ENCODE measurements around the gene CAMK1.

CAMK1 gene

DNA sequence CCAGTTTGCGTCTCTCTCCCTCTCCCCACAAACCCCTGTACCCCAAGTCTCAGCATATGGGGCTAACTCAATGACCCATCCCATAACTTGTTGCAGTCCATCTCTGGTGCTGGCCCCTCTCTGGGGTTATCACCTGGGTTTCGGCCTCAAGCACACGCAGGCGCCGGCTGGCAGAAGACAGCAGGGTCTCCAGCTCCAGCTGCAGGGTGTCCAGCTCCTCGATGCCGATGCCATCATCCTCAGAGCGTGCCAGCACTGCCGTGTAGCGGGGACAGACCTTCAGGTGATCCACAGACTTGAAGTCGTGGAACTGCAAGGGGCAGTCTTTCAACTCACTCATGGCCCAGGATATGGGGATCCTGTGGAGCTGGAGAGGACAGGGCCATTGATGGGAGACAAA, 21.4 kb upstream of the CAMK1 start:
- TF ChIP-seq, protein P1, sequence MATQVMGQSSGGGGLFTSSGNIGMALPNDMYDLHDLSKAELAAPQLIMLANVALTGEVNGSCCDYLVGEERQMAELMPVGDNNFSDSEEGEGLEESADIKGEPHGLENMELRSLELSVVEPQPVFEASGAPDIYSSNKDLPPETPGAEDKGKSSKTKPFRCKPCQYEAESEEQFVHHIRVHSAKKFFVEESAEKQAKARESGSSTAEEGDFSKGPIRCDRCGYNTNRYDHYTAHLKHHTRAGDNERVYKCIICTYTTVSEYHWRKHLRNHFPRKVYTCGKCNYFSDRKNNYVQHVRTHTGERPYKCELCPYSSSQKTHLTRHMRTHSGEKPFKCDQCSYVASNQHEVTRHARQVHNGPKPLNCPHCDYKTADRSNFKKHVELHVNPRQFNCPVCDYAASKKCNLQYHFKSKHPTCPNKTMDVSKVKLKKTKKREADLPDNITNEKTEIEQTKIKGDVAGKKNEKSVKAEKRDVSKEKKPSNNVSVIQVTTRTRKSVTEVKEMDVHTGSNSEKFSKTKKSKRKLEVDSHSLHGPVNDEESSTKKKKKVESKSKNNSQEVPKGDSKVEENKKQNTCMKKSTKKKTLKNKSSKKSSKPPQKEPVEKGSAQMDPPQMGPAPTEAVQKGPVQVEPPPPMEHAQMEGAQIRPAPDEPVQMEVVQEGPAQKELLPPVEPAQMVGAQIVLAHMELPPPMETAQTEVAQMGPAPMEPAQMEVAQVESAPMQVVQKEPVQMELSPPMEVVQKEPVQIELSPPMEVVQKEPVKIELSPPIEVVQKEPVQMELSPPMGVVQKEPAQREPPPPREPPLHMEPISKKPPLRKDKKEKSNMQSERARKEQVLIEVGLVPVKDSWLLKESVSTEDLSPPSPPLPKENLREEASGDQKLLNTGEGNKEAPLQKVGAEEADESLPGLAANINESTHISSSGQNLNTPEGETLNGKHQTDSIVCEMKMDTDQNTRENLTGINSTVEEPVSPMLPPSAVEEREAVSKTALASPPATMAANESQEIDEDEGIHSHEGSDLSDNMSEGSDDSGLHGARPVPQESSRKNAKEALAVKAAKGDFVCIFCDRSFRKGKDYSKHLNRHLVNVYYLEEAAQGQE (IDR thresholded peaks at IDR 0.05; ENCODE audit: insufficient read depth in 1 of 2, low read depth in 2 of 2, low read length in 2 of 2) = no peak
- no peak for TF ChIP-seq FOXP2 (optimal IDR thresholded peaks at IDR 0.05; ENCODE audit: borderline replicate concordance, extremely low read depth, extremely low read length, insufficient read depth)
- TF ChIP-seq TAF1 (IDR thresholded peaks at IDR 0.05; ENCODE audit: borderline replicate concordance, insufficient read depth, low read length) = no peak
- no peak for TF ChIP-seq SIN3A (IDR thresholded peaks at IDR 0.05; ENCODE audit: borderline replicate concordance, insufficient read depth, low read length)
- no peak for TF ChIP-seq POLR2AphosphoS5 (IDR thresholded peaks at IDR 0.05; ENCODE audit: low read depth, low read length)

DNA sequence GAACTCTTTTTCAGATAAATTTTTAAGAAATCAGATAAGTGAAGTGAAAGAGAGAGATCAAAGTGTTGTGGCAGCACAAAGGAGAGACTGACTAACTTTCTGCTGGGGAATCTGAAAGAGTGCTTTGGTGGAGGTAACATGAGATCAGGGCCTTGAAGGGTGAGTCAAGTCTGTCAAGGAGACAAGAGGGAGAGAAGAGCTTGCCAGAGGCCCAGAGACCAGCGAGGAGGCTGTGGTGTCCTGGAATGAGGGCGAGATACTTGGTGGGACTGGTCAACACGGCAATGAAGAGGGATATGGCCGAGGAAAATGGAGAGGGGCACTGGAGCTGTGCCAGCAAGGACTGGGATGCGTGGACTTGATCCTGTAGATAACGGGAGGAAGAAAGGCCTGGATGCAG, 18.0 kb upstream of the CAMK1 start:
- TF ChIP-seq TAF1 (IDR thresholded peaks at IDR 0.05; ENCODE audit: borderline replicate concordance, insufficient read depth, low read length) = no peak
- TF ChIP-seq SIN3A (IDR thresholded peaks at IDR 0.05; ENCODE audit: borderline replicate concordance, insufficient read depth, low read length) = no peak
- TF ChIP-seq POLR2AphosphoS5 (IDR thresholded peaks at IDR 0.05; ENCODE audit: low read depth, low read length) = no peak
- no peak for TF ChIP-seq FOXP2 (optimal IDR thresholded peaks at IDR 0.05; ENCODE audit: borderline replicate concordance, extremely low read depth, extremely low read length, insufficient read depth)
- TF ChIP-seq, protein P1 (IDR thresholded peaks at IDR 0.05; ENCODE audit: insufficient read depth in 1 of 2, low read depth in 2 of 2, low read length in 2 of 2) = no peak

DNA sequence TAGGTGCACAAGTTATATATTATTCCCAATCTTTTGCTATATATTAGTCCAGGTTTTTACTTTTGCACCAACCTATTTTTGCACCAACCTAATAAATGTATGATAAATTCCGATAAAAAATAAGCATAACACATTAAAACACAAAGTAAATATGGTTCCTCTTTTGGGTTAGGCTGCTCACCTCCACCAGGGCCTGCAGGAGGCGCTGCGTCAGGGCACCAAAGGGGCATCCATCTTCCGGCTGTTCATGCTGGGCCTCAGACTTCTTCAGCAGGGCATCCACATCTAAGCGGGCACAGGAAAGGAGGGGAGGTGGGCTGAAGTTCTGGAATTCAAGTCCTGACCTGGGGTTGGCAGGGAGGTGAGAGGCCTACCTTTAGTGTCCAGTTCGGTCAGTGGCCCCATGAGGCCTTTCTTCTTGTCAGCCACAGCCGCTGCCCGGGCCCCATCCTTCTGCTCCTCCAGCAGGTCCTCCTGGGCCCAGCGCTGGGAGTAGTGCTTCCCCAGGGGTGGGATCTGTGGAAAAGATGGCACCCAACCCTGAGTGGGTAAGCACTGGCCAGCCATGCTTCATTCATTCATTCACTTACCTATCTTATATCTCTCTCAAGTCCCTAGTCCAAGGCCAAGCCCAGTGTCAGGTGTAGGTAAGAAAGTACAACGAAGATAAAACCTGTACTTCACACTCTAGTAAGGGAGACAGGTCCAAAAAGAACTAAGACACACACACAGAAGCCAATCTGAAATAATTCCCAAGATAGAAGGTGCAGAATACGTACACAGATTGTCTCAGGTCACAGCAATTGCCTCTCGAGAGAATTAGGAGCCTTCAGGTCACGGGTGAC, 17.3 kb upstream of the CAMK1 start:
- TF ChIP-seq, protein P1 (IDR thresholded peaks at IDR 0.05; ENCODE audit: insufficient read depth in 1 of 2, low read depth in 2 of 2, low read length in 2 of 2) = no peak
- no peak for TF ChIP-seq SIN3A (IDR thresholded peaks at IDR 0.05; ENCODE audit: borderline replicate concordance, insufficient read depth, low read length)
- TF ChIP-seq POLR2AphosphoS5 (IDR thresholded peaks at IDR 0.05; ENCODE audit: low read depth, low read length) = no peak
- TF ChIP-seq FOXP2 (optimal IDR thresholded peaks at IDR 0.05; ENCODE audit: borderline replicate concordance, extremely low read depth, extremely low read length, insufficient read depth) = no peak
- TF ChIP-seq TAF1 (IDR thresholded peaks at IDR 0.05; ENCODE audit: borderline replicate concordance, insufficient read depth, low read length) = no peak

DNA sequence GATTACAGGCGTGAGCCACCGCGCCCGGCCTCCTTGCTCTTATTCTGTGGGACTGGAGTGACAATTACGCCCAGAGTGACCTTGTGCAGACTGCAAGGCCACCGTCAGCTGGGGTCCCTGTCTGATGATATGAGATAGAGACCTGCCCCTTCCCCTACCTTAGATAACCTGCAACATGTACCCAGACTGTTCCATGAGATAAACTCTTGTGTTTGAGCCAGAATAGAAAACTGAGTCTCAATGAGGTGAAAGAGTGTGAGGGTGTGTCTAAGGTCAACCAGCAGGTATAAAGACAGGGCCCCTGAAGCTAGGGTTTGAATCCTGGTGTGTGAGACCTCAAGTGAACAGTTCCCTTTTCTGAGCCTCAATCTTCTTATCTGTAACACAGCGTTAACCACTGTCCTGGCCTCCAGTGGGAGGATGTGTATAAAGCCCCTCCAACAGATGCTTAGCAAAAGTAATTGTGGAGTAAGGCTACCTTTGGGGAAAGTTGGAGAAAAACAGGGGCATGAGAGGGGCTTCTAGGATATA, 16.5 kb upstream of the CAMK1 start:
- TF ChIP-seq POLR2AphosphoS5 (IDR thresholded peaks at IDR 0.05; ENCODE audit: low read depth, low read length) (no peak), FOXP2 (optimal IDR thresholded peaks at IDR 0.05; ENCODE audit: borderline replicate concordance, extremely low read depth, extremely low read length, insufficient read depth) (no peak), TAF1 (IDR thresholded peaks at IDR 0.05; ENCODE audit: borderline replicate concordance, insufficient read depth, low read length) (no peak), SIN3A (IDR thresholded peaks at IDR 0.05; ENCODE audit: borderline replicate concordance, insufficient read depth, low read length) (no peak)
- TF ChIP-seq, protein P1 (IDR thresholded peaks at IDR 0.05; ENCODE audit: insufficient read depth in 1 of 2, low read depth in 2 of 2, low read length in 2 of 2) = no peak
